Glomerular visceral epithelial cell (primary cell): Measurements from ENCODE around the gene ZP4.

ENCODE experiments used
- DNase-seq: peaks from one replicate; pipeline ENCODE4 v3.0.0-alpha.2; 2016; ENCODE audit errors: extremely low spot score

Gene ZP4

GRCh38 chr1:237890822-237891221, at the start of gene ZP4:
ZP4 (minus strand) TSS chr1:237890922; CDS start chr1:237890635, 287 bp downstream.
- DNase-seq: no peak

- DNase-seq: no peak
Measured at GRCh38 chr1:237938553-237938952, 47.8 kb upstream of the ZP4 start.

GRCh38 chr1:237938068-237938467, 47.3 kb upstream of the ZP4 start:
- DNase-seq: no peak

- peak; percentile 50 for DNase-seq
Measured at GRCh38 chr1:237932816-237933215, 42.1 kb upstream of the ZP4 start.

- DNase-seq: no peak
Measured at GRCh38 chr1:237931581-237931980, 40.9 kb upstream of the ZP4 start.

GRCh38 chr1:237927198-237927597, 36.5 kb upstream of the ZP4 start:
- DNase-seq: no peak

GRCh38 chr1:237921306-237921705, 30.6 kb upstream of the ZP4 start:
- no peak for DNase-seq

- DNase-seq: no peak
Measured at GRCh38 chr1:237913345-237913744, 22.6 kb upstream of the ZP4 start.

GRCh38 chr1:237911911-237912310, 21.2 kb upstream of the ZP4 start:
- DNase-seq: no peak

- no peak for DNase-seq
Measured at GRCh38 chr1:237910834-237911233, 20.1 kb upstream of the ZP4 start.

GRCh38 chr1:237903961-237904360, 13.2 kb upstream of the ZP4 start:
- DNase-seq: no peak

- DNase-seq: no peak
Measured at GRCh38 chr1:237902960-237903743, 12.4 kb upstream of the ZP4 start.

GRCh38 chr1:237901299-237901934, 10.7 kb upstream of the ZP4 start:
- DNase-seq: peak; percentile 42

GRCh38 chr1:237895630-237896029, 4.9 kb upstream of the ZP4 start:
- DNase-seq: no peak

GRCh38 chr1:237894131-237894530, 3.4 kb upstream of the ZP4 start:
- no peak for DNase-seq

GRCh38 chr1:237891979-237892378, 1.3 kb upstream of the ZP4 start:
- no peak for DNase-seq

- DNase-seq: no peak
Measured at GRCh38 chr1:237891266-237891665, 544 bp upstream of the ZP4 start.

- no peak for DNase-seq
Measured at GRCh38 chr1:237890416-237890815, 306 bp downstream of the ZP4 start.

GRCh38 chr1:237888143-237888542, 2.6 kb downstream of the ZP4 start:
- no peak for DNase-seq

GRCh38 chr1:237887542-237887941, 3.2 kb downstream of the ZP4 start:
- no peak for DNase-seq

- no peak for DNase-seq
Measured at GRCh38 chr1:237884237-237884636, 6.5 kb downstream of the ZP4 start.

GRCh38 chr1:237879195-237879594, 11.5 kb downstream of the ZP4 start:
- DNase-seq: peak; percentile 84

- DNase-seq: no peak
Measured at GRCh38 chr1:237878406-237878805, 12.3 kb downstream of the ZP4 start.
